Measurements from ENCODE around the gene MSH3.
"Not testable (repeated sequence)": the region's sequence is repeated elsewhere in the genome, so short reads cannot be mapped to it uniquely, and the experiment has no call there.

MSH3 gene

GRCh38 chr5:80797428-80798024, 143.1 kb downstream of the MSH3 start:
- DNase-seq (ENCODE audit: low read depth in 3 of 3), result no peak

DNA sequence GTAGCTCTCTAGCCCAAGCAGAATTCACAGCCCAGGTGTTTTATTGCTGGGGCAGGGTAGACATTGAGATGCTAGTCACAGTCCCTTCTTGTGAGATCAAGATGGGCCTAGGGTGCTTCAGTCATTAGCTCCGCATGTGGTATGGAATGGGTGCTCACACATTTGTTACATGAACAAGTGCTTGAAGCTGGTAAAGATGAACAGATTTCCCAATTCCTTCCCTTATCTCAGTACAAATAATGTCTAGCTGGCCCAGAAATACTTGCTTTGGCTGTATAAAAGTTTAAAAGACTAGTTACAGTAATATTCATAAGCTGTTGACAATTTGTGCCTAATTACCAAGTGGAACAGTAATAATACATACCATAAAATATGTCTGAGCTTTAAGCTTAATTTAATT, 143.7 kb downstream of the MSH3 start:
- DNase-seq (ENCODE audit: low read depth in 3 of 3), result no peak

- DNase-seq (ENCODE audit: low read depth in 3 of 3), result no peak
Measured at GRCh38 chr5:80798633-80799032, 144.2 kb downstream of the MSH3 start.

DNA sequence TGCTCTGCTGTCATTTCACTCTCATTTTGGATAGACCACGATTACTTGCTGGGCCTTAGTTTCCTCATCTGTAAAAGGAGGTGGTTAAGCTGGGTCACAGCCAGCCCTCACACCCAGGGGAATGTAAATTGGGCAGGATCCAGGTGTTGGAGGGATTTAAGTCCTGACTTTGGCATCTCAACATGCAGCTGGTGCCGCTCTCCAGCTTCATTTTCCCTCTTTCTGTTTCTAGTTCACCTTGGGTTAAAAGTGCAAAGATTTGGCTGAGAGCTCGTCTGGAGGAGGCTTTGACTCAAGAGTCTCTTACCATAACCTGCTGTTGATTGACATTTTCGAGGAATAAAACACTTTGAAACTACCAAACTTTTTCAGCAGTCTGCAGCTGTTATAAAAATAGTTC, 144.6 kb downstream of the MSH3 start:
- no peak for DNase-seq (ENCODE audit: low read depth in 3 of 3)

DNA sequence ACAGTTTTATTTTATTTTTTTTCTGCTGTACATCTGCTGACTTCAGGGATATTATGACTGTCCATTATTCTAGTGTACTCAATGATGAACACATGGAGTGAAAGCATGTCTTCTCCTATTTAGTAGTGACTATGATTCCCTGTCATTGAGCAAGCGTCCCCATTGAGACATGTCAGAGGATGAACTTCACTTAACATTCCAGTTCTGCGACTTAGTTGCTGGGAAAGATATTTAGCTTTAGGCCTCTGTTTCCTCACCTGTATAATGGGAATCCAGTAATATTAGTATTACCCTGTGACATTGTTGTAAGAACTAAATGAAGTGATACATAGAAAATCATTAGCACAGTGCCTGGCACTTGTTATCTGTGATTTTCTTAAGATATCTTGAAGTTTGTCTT, 145.1 kb downstream of the MSH3 start:
- no peak for DNase-seq (ENCODE audit: low read depth in 3 of 3)

- DNase-seq (ENCODE audit: low read depth in 3 of 3), result no peak
Measured at GRCh38 chr5:80804332-80804731, 149.9 kb downstream of the MSH3 start.

DNA sequence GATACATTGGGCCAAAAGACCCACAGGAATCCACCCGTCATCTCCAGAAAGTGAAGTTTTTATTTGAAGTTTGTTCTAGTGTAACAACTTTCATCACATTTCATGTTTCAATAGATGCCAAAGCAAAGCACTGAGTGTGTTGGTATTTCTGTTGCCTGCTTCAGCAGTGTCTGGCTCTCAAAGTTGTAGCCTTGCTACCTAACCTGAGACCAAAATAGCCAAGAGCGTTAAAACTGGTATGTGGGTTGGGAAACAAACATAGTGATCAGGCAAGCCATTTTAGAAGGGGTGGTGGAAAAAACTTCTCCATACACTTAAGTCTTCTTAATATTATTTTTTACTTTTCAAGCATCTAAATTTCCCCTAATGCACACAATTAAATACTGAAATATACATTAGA, 150.6 kb downstream of the MSH3 start:
- DNase-seq (ENCODE audit: low read depth in 3 of 3), result no peak

DNA sequence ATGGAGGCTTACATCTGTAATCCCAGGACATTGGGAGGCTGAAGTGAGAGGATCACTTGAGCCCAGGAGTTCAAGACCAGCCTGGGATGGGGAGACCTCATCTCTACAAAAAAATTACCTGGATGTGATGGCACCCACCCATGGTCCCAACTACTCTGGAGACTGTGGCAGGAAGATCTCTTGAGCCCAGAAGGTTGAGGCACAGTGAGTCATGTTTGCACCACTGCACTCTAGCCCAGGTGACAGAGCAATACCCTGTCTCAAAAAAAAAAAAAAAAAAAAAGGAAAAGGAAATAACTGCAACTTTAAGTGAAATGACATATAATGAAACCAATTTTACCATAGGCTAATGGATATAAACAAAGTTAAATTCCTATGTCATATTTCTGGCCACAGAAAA, 152.5 kb downstream of the MSH3 start:
- DNase-seq (ENCODE audit: low read depth in 3 of 3), result no peak

GRCh38 chr5:80809451-80809850, 155.0 kb downstream of the MSH3 start:
- DNase-seq (ENCODE audit: low read depth in 3 of 3), result no peak

DNA sequence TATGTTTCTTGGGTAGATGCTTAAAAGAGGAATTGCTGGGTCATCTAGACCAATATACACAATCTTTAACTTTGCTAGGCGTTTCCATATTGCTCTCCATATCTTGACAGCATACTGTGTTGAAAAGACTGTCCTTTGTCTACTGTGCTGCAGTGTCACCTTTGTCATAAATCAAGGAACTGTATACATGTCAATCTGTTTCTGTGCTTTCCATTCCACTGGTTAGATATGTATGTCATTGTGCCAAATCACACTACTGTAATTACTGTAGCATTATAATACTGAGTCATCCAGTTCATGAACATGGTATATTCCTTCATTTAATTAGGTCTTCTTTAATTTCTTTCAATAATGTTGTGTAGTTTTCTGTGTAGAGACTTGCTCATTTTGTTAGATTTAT, 156.0 kb downstream of the MSH3 start:
- DNase-seq (ENCODE audit: low read depth in 3 of 3), result no peak

DNA sequence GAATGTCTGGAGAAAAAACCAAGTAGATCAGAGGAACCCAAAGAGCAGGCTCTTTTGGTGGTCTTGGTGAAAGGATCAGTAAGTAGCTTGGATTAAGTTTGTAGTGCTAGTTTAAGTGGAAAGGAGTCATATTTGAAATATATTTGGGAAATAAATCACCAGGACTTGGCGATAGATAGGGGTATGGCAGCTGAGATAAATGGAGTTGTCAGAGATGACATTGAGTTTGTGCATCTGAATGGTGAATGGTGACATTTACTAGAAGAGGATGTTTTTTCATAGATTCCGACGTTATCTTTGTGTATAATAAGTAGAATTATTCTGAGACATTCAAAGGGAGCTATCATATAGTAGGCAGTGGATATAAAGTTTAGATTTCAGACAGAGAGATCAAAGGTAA, 162.1 kb downstream of the MSH3 start:
- DNase-seq (ENCODE audit: low read depth in 3 of 3), result no peak

GRCh38 chr5:80820685-80821084, 166.2 kb downstream of the MSH3 start:
- no peak for DNase-seq (ENCODE audit: low read depth in 3 of 3)

- no peak for DNase-seq (ENCODE audit: low read depth in 3 of 3)
Measured at GRCh38 chr5:80822640-80823039, 168.2 kb downstream of the MSH3 start.

DNA sequence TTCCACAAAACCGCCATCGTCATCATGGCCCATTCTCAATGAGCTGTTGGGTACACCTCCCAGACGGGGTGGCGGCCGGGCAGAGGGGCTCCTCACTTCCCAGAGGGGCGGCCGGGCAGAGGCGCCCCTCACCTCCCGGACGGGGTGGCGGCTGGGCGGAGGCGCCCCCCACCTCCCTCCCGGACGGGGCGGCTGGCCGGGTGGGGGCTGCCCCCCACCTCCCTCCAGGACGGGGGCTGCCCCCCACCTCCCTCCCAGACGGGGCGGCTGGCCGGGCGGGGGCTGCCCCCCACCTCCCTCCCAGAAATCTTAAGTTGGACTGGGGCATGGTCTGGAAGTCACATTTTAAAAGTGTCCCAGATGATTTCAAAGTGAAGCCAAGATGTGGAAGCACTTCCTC, 169.7 kb downstream of the MSH3 start:
- DNase-seq (ENCODE audit: low read depth in 3 of 3), result not testable (repeated sequence)

DNA sequence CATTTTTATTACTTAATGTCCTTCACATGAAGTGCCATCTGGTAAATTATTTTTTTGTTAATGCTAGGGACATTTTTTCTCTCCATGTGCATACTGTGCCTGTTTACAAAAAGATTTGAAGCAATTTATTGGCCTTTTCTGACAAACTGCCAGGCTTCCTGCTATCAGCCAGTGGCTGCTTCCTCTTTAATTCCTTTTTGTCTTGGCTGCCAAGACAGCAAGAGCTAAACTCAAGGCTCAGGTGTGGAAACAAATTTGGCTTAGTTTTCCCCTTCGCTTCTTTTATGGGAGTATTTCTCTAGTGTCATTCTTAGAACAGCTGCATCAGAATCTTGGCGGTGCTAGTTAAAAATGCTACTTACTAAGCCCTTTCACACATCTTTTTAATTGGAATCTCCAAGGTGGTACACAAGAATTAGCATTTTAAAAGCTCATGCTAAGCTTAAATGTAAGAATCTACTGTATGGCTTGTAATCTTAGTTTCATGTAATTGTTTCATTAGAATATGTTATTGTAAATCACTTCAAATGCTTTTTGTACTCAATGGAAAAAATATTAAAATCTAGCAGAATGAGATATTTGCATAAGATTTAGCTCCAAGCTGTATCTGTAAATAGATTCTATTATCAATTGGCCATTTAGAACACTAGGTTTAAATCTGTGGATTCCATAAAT, 171.5 kb downstream of the MSH3 start:
- no peak for DNase-seq (ENCODE audit: low read depth in 3 of 3)

DNA sequence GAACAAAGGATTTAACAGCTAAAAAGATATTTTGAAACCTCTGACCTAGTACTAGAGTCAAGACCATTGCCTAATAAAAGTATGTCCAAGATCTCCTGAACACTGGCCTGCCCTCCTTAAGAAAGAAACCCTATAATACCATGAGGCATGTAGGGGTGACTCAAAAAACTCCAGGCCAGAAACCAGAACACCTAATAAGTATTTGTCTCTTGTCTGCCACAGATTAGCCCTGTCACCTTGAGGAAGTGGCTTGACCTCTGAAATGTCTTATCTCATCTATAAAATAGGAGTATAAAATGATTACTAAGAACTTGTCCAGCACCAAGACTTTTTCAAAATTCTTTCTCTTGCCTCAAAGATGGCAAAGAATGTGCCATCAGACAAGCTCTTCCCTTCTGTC, 180.3 kb downstream of the MSH3 start:
- no peak for DNase-seq (ENCODE audit: low read depth in 3 of 3)

DNA sequence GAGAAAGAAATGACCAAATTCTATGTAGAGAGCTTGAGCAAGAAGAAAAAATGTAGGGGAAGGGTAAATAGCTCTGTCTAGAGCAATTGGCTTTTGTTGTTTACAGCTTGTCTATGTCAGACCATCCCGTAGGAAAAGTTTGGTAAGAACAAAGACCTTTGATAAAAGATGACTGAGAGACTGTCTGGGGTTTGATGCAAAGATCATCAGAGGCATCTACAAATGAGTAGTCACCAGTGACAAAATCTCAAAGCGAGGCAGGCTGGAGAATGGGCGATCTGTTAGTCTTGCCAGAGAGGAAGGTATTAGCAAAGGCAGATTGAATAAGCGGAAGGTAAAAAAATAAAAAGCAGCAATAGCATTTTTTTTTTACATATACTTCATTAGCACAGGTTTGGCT, 180.7 kb downstream of the MSH3 start:
- DNase-seq (ENCODE audit: low read depth in 3 of 3), result no peak

DNA sequence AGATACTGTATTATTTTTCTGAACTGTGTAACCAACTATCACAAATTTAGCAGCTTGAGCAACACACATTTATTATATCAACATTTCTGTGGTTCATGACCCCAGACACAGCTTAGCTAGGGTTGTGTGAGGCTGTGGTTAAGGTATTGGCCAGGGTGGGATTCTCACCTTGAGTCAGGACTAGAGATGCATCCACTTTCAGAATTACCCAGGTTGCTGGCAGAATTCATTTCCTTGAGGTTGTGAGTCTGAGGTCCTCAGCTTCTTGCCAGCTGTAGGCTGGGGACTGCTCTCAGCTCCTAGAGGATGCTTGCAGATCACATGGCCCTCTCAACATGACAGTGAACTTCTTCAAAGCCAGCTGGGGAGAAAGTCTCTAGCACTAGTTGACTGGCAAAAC, 183.2 kb downstream of the MSH3 start:
- no peak for DNase-seq (ENCODE audit: low read depth in 3 of 3)

- not testable (repeated sequence) for DNase-seq (ENCODE audit: low read depth in 3 of 3)
Measured at GRCh38 chr5:80841026-80841797, 186.8 kb downstream of the MSH3 start.

GRCh38 chr5:80846422-80846821, 192.0 kb downstream of the MSH3 start:
- not testable (repeated sequence) for DNase-seq (ENCODE audit: low read depth in 3 of 3)

GRCh38 chr5:80850168-80850567, 195.7 kb downstream of the MSH3 start:
- not testable (repeated sequence) for DNase-seq (ENCODE audit: low read depth in 3 of 3)

DNA sequence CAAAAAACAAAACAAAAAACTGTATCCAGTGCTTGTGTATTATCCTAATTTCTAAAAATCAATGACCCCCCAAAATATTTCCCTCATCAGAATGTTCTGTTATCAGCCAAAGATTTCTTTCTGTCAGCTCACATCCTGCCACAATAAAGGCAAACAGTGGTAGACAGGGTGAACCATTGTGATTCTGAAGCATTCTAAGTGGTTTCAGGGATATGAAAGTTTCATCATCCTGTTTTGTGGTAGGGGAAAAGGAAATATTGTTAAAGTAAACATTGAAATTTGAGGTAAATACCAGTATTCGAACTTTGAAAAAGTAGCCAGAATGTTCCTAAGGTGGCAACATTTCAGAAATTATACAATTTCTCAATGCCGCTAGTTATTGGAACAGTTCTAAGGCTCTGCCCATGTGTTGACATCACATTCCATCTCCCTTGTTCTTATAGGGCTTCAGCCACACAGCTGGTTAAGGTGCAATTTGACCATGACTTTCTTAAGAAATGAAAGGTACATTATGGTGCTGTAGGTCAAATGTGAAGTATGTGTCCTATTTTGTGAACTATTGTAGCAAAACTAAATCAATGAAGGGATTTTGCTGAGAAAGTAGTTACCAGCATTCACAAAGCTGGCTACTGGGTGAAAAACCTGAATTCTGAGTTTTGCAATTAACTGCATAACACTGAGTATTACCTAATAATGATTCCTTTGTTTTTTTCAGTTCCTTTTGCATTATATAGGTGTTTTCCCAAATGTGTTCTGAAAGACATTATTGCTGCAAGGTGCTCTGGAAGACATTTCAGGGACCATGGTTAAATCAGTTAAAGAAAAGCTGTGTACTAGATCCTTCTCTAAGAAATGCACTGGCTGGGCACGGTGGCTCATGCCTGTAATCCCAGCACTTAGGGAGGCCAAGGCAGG, 198.1 kb downstream of the MSH3 start:
- DNase-seq (ENCODE audit: low read depth in 3 of 3), result no peak

All from stimulated activated CD4-positive, alpha-beta T cell treated with anti-CD3 and anti-CD28 coated beads, TNF-alpha, amount 100 ng/mL, for 4 hours (primary cell).